ENCODE results near the gene KRT72.

GRCh38 chr12:52603314-52603713, 2.1 kb upstream of the KRT72 start:
- TF ChIP-seq ZNF837 (tag by site-specific recombination; IDR thresholded peaks at IDR 0.05) (no peak), ATF2 (tag by site-specific recombination; IDR thresholded peaks at IDR 0.05; ENCODE audit: low read depth) (no peak), ZBTB1 (tag by site-specific recombination; IDR thresholded peaks at IDR 0.05) (no peak), ZNF335 (tag by site-specific recombination; conservative IDR thresholded peaks at IDR 0.05) (no peak), KLF9 (tag by site-specific recombination; IDR thresholded peaks at IDR 0.05; ENCODE audit: low read depth) (no peak), CTCF (tag by site-specific recombination; IDR thresholded peaks at IDR 0.05) (no peak), ZNF785 (tag by site-specific recombination; IDR thresholded peaks at IDR 0.05) (no peak), ZBTB7A (tag by site-specific recombination; IDR thresholded peaks at IDR 0.05; ENCODE audit: low read depth) (no peak)
- TF ChIP-seq, protein P1, sequence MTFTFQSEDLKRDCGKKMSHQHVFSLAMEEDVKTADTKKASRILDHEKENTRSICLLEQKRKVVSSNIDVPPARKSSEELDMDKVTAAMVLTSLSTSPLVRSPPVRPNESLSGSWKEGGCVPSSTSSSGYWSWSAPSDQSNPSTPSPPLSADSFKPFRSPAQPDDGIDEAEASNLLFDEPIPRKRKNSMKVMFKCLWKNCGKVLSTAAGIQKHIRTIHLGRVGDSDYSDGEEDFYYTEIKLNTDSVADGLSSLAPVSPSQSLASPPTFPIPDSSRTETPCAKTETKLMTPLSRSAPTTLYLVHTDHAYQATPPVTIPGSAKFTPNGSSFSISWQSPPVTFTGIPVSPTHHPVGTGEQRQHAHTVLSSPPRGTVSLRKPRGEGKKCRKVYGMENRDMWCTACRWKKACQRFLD (tag by site-specific recombination; IDR thresholded peaks at IDR 0.05): no peak

Data from HEK293 (cell line).